K562 (cell line): ENCODE data around the gene HNRNPF. TPM values are rescaled to one million over a fixed set of nuclear protein-coding genes. Genes with fewer than 3 reads are reported as not detected.

Source experiments
- ATAC-seq: fragments of 200-7000 bp; cut with Tn5 transposase; 3 replicates; pipeline ENCODE4 v1.9.1; 2020; ENCODE audit warnings: moderate library complexity
- BruUV-seq: library from RNA; stranded (reverse); fragments of 400-500 nt; replicated peaks from 2 replicates; lab custom pipeline; 2021; lab: Mats Ljungman, UMichigan
- CTCF ChIA-PET: fragments of 300-600 bp; formaldehyde crosslinking; extraction: SDS; loops from one replicate; lab custom pipeline; 2021; ENCODE audit warnings: low intra/inter-chr PET ratio; lab: Yijun Ruan, JAX
- POLR2A ChIA-PET: fragments of 300-600, 350-650 bp; sonication (Branson Sonifier 250); formaldehyde crosslinking; extraction: SDS; loops from one replicate; lab custom pipeline; 2021; ENCODE audit warnings: antibody characterized with exemption, inconsistent platforms; lab: Yijun Ruan, JAX
- DNase-seq, 4 experiments: peaks; one replicate each; pipeline versions ENCODE4 v3.0.0 to v3.0.0-alpha.2; 2011 to 2018; ENCODE audit warnings: low spot score in 3 of 4, mixed read lengths in 3 of 4; ENCODE audit errors: extremely low read depth in 1 of 4
- FAIRE-seq: peaks from 2 replicates; lab custom pipeline; 2011; peaks lifted over from hg19 to GRCh38; lab: Jason Lieb, UNC
- H2AFZ ChIP-seq: 2 replicates; pipeline ENCODE4 v1.6.0; 2011; ENCODE audit warnings: low read depth, low read length, control low read depth, inconsistent platforms
- H3K27ac ChIP-seq: fragments of 200-600 bp; 3 replicates; pipeline ENCODE4 v1.8.0; 2011; ENCODE audit warnings: low read depth, mild to moderate bottlenecking, control low read depth, inconsistent platforms, low read length, moderate library complexity, mixed read lengths; ENCODE audit errors: extremely low read depth
- H3K27me3 ChIP-seq, 2 experiments: fragments of 300-600 bp in 1 of 2; 2 replicates in 1 of 2; 3 replicates in 1 of 2; pipeline versions ENCODE4 v1.6.0 to v1.8.0; 2011; ENCODE audit warnings: inconsistent platforms in 2 of 2, low read length in 2 of 2, mild to moderate bottlenecking in 1 of 2, mixed read lengths in 1 of 2, moderate library complexity in 1 of 2; ENCODE audit not compliant: control insufficient read depth in 2 of 2, insufficient read depth in 2 of 2
- H3K36me3 ChIP-seq: fragments of 300-600 bp; 3 replicates; pipeline ENCODE4 v1.8.0; 2011; ENCODE audit warnings: mild to moderate bottlenecking, low read length, inconsistent platforms; ENCODE audit not compliant: control insufficient read depth, insufficient read depth
- H3K4me1 ChIP-seq, 2 experiments: fragments of 200-600 bp in 1 of 2; replicated peaks in 1 of 2; 2 replicates in 1 of 2; 3 replicates in 1 of 2; pipeline versions ENCODE4 v1.5.1 to v1.8.0; 2011; ENCODE audit warnings: inconsistent platforms in 2 of 2, low read length in 2 of 2, mild to moderate bottlenecking in 1 of 2, mixed read lengths in 1 of 2, moderate library complexity in 1 of 2; ENCODE audit not compliant: control insufficient read depth in 2 of 2, insufficient read depth in 2 of 2
- H3K4me2 ChIP-seq: 2 replicates; pipeline ENCODE4 v1.6.1; 2011; ENCODE audit warnings: low read length, control low read depth, inconsistent platforms, mixed read lengths; ENCODE audit not compliant: insufficient read depth
- H3K4me3 ChIP-seq: fragments of 200-600 bp; sonication (generic), shearing (Covaris generic); 2 replicates; pipeline ENCODE4 v1.5.1; 2016; ENCODE audit warnings: control low read depth, inconsistent platforms
- H3K79me2 ChIP-seq: fragments of 200-600 bp; 3 replicates; pipeline ENCODE4 v1.8.0; 2011; ENCODE audit warnings: low read length, inconsistent platforms; ENCODE audit not compliant: control insufficient read depth, insufficient read depth
- H3K9ac ChIP-seq, 2 experiments: 2 replicates each; pipeline versions ENCODE4 v1.6.0 to v1.6.1; 2011; ENCODE audit warnings: low read depth in 2 of 2, low read length in 2 of 2, control low read depth in 1 of 2, inconsistent platforms in 1 of 2, mild to moderate bottlenecking in 1 of 2, mixed read lengths in 1 of 2; ENCODE audit not compliant: insufficient read depth in 1 of 2
- H3K9me1 ChIP-seq: one replicate; pipeline ENCODE4 v1.6.0; 2011; ENCODE audit warnings: inconsistent platforms, mild to moderate bottlenecking, low read length, moderate library complexity; ENCODE audit not compliant: control insufficient read depth, insufficient read depth
- H3K9me3 ChIP-seq: replicated peaks from 2 replicates; pipeline ENCODE4 v1.5.1; 2011; ENCODE audit warnings: low read depth, low read length, inconsistent platforms; ENCODE audit not compliant: control insufficient read depth, insufficient read depth
- H4K20me1 ChIP-seq: replicated peaks from 2 replicates; pipeline ENCODE4 v1.6.1; 2011; ENCODE audit warnings: low read length, inconsistent platforms, mixed read lengths; ENCODE audit not compliant: control insufficient read depth, insufficient read depth
- BCLAF1 ChIP-seq, 2 experiments: fragments of 450-650 bp in 1 of 2; IDR thresholded peaks; 2 replicates each; pipeline ENCODE4 v1.6.1; 2011 to 2017; ENCODE audit warnings: low read depth in 2 of 2, antibody characterized with exemption in 1 of 2, borderline replicate concordance in 1 of 2, low read length in 1 of 2, mild to moderate bottlenecking in 1 of 2, mixed read lengths in 1 of 2; ENCODE audit not compliant: control insufficient read depth in 1 of 2
- C11orf30 ChIP-seq: fragments of 450-650 bp; IDR thresholded peaks from 2 replicates; pipeline ENCODE4 v1.6.1; 2016; ENCODE audit warnings: low read depth, mild to moderate bottlenecking
- CREB3L1 ChIP-seq: fragments of 450-650 bp; IDR thresholded peaks from 2 replicates; pipeline ENCODE4 v1.6.1; 2014; ENCODE audit warnings: low read depth, mild to moderate bottlenecking, moderate library complexity, borderline replicate concordance
- GATA2 ChIP-seq: sonication (generic); formaldehyde crosslinking; IDR thresholded peaks from 2 replicates; pipeline ENCODE4 v1.4.0; 2020; ENCODE audit warnings: mild to moderate bottlenecking, missing genetic modification reagents
- JUN ChIP-seq, 2 experiments: sonication (generic) in 1 of 2; formaldehyde crosslinking in 1 of 2; IDR thresholded peaks; 2 replicates each; pipeline versions ENCODE4 v1.6.1 to v1.8.0; 2012 to 2022; ENCODE audit warnings: borderline replicate concordance in 2 of 2, mild to moderate bottlenecking in 2 of 2, improper control_type of control experiment in 1 of 2, low read depth in 1 of 2, low read length in 1 of 2, missing genetic modification reagents in 1 of 2
- MAFF ChIP-seq: IDR thresholded peaks from 2 replicates; pipeline ENCODE4 v1.6.1; 2012; ENCODE audit warnings: low read length, improper control_type of control experiment
- NFE2 ChIP-seq: IDR thresholded peaks from 2 replicates; pipeline ENCODE4 v1.6.1; 2014; ENCODE audit warnings: antibody characterized with exemption, low read depth
- POLR2B ChIP-seq: fragments of 450-650 bp; IDR thresholded peaks from 2 replicates; pipeline ENCODE4 v1.6.1; 2018; ENCODE audit warnings: low read depth; ENCODE audit not compliant: partially characterized antibody
- POLR2G ChIP-seq: fragments of 200-400 bp; formaldehyde crosslinking; IDR thresholded peaks from 2 replicates; pipeline ENCODE4 v1.6.1; 2017; ENCODE audit warnings: low read depth, mild to moderate bottlenecking, antibody characterized with exemption, low read length, moderate library complexity
- POLR2H ChIP-seq: IDR thresholded peaks from 2 replicates; pipeline ENCODE4 v1.6.1; 2016; ENCODE audit warnings: missing genetic modification characterization, low read depth, mild to moderate bottlenecking, control low read depth, missing compliant biosample characterization, moderate library complexity
- RBM22 ChIP-seq: fragments of 200-400 bp; formaldehyde crosslinking; IDR thresholded peaks from 2 replicates; pipeline ENCODE4 v1.6.1; 2018; ENCODE audit warnings: low read length, low read depth; ENCODE audit not compliant: poor library complexity, severe bottlenecking
- RBM25 ChIP-seq: fragments of 200-400 bp; formaldehyde crosslinking; IDR thresholded peaks from 2 replicates; pipeline ENCODE4 v1.6.1; 2018; ENCODE audit warnings: low read length, low read depth, moderate library complexity; ENCODE audit not compliant: severe bottlenecking
- SIN3A ChIP-seq, 2 experiments: fragments of 150-350 bp in 1 of 2; IDR thresholded peaks; 2 replicates each; pipeline ENCODE4 v1.6.1; 2011 to 2016; ENCODE audit warnings: borderline replicate concordance in 2 of 2, low read depth in 2 of 2, low read length in 2 of 2, mild to moderate bottlenecking in 2 of 2, moderate library complexity in 2 of 2; ENCODE audit not compliant: control insufficient read depth in 1 of 2
- STAT5A ChIP-seq: IDR thresholded peaks from 2 replicates; pipeline ENCODE4 v1.6.1; 2012; ENCODE audit warnings: low read length, inconsistent platforms, borderline replicate concordance
- WGBS: fragments of 100-300 bp; shearing (Covaris generic); methylation state at CpG from one replicate; pipeline ENCODE4 v1.1.6; 2016; ENCODE audit warnings: low coverage, mixed read lengths; ENCODE audit not compliant: insufficient coverage; ENCODE audit errors: missing lambda C conversion rate; 5-methylcytosine and 5-hydroxymethylcytosine counted together
- in situ Hi-C: fragments of 300-500 bp; cut with MboI; formaldehyde crosslinking; loops from 4 replicates; pipeline ENCODE4 v1.15.0; 2018; ENCODE audit warnings: inconsistent platforms, mixed read lengths
- intact Hi-C: fragments of 100-400 bp; cut with micrococcal nuclease; formaldehyde crosslinking; loops from 2 replicates; pipeline ENCODE4 v1.14.2; 2022
- polyA plus RNA-seq, 8 experiments: library from polyadenylated mRNA; depleted of rRNA in 4 of 8; stranded (reverse) in 5 of 8; unstranded in 3 of 8; fragments of >200 nt; fragmentation: Nextera tagmentation in 2 of 8; fragmentation: Illumina TruSeq in 1 of 8; extraction: Ambion mirVana in 2 of 8; extraction: Trizol in 1 of 8; gene quantifications; 2 replicates each; pipeline versions ENCODE4 v1.2.1 to v1.2.3, GENCODE V29; 2011 to 2014; ENCODE audit warnings: inconsistent platforms in 1 of 8, missing spikeins in 1 of 8
- total RNA-seq, 7 experiments: library from RNA; depleted of rRNA in 6 of 7; stranded (reverse); fragments of >200 nt in 6 of 7; fragmentation: Illumina TruSeq in 2 of 7; extraction: Trizol in 2 of 7; gene quantifications; 2 replicates each; pipeline versions ENCODE4 v1.2.1 to v1.2.3, GENCODE V29; 2011 to 2021; ENCODE audit warnings: low replicate concordance in 1 of 7

HNRNPF gene
- total and polyA plus RNA-seq, 9 of the 15 experiments (the other 6 are each of a cell fraction or from before 2014, with no cell fraction given): 192 to 489 (median 416) TPM

- TF ChIP-seq JUN (IDR thresholded peaks at IDR 0.05; ENCODE audit: borderline replicate concordance, low read depth, low read length) (no peak), JUN (CRISPR knock-in tag; IDR thresholded peaks at IDR 0.05; ENCODE audit: borderline replicate concordance) (no peak)
Observed at GRCh38 chr10:43386549-43386948, 22.4 kb downstream of the HNRNPF start (continued).

GRCh38 chr10:43385412-43386004, 23.5 kb downstream of the HNRNPF start:
- H3K79me2 ChIP-seq: peaks cover 41% of the 10 kb centered on the region
- H3K27ac ChIP-seq: no peak overlapping the region
- CTCF ChIA-PET: no interaction called here
- BruUV-seq: no TSS peak
- ATAC-seq: no peak
- in situ Hi-C loops: no loop called here
- H3K27me3 ChIP-seq: no peaks in the 10 kb centered on the region
- no peaks in the 10 kb centered on the region for H3K9me3 ChIP-seq
- no peak overlapping the region for H3K9ac ChIP-seq
- no peak for FAIRE-seq
- H3K4me1 ChIP-seq: peaks cover 9 to 14% of the 10 kb centered on the region in 2 experiments; a peak in 4 of 5 replicates
- peaks cover 4% of the 10 kb centered on the region for H3K9me1 ChIP-seq
- H3K4me2 ChIP-seq: no peak overlapping the region
- POLR2A ChIA-PET: interaction anchor here (0.6 to 9.4 kb wide), 11 partner anchors 8 to 618 kb away, joined by 3 to 73 read pairs (median 4); partner anchors contain the start of gene ZNF487
- intact Hi-C loops: no loop called here
- peaks cover 42% of the 10 kb centered on the region for H4K20me1 ChIP-seq
- H3K4me3 ChIP-seq: no peak overlapping the region
- DNase-seq: no peak
- 69% methylated on average over 5 of the region's 5 CpGs for WGBS
- H2AFZ ChIP-seq: no peak overlapping the region
- H3K36me3 ChIP-seq: peaks cover 59% of the 10 kb centered on the region
- TF ChIP-seq RBM25 (no peak), MAFF (peak; percentile 3; the same call in 1 of the 2 replicates), NFE2 (no peak), RBM22 (peak; percentile 28), POLR2H (0 out of 2 replicates have a peak, but pooled peaks have one; percentile 43), SIN3A (IDR thresholded peaks at IDR 0.05; ENCODE audit: borderline replicate concordance in 2 of 2, control insufficient read depth in 1 of 2, low read depth in 2 of 2, low read length in 2 of 2) (peak in 1 of 2 experiments; percentile 13; a peak in 1 of 4 replicates), CREB3L1 (no peak), POLR2B (peak; percentile 4), C11orf30 (peak; percentile 51; the same call in 1 of the 2 replicates), GATA2 (CRISPR knock-in tag) (no peak), STAT5A (0 out of 2 replicates have a peak, but pooled peaks have one; percentile 14), POLR2G (peak; percentile 42; the same call in 1 of the 2 replicates), BCLAF1 (IDR thresholded peaks at IDR 0.05; ENCODE audit: borderline replicate concordance in 1 of 2, control insufficient read depth in 1 of 2, low read depth in 2 of 2, low read length in 1 of 2) (0 out of 4 replicates have a peak, but pooled peaks of 1 of the 2 experiments have one; percentile 20)
